GM21526 (cell line): ENCODE data around the gene SENP1.
A peak's percentile ranks its signal among the peaks of the same experiment; 100 is the strongest.
"Not testable (repeated sequence)": the region's sequence is repeated elsewhere in the genome, so short reads cannot be mapped to it uniquely, and the experiment has no call there.

ENCODE experiments used
- ATAC-seq: cut with Tn5 transposase; IDR thresholded peaks from one replicate; pipeline ENCODE4 v1.9.1; 2021; ENCODE audit warnings: moderate library complexity; ENCODE audit not compliant: unreplicated experiment, low FRiP score

The SENP1 gene

DNA sequence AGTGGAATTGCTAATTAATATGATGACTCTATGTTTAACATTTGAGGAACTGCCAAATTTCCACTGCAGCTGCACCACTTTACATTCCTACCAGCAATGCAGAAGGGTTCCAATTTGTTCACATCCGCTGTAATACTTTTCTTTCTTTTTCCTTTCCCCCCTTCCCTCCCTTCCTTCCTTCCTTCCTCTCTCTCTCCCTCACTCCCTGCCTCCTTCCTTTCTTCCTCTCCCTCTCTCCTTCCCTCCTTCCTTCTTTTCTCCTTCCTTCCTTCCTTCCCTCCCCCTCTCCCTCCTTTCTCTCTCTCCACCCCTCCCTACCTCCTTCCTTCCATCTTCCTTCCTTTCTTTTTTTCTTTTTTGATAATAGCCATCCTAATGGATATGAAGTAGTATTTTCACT, 10.1 kb upstream of the SENP1 start:
- no peak for ATAC-seq

- ATAC-seq, result not testable (repeated sequence)
These were observed 5.4 kb upstream of the SENP1 start for GRCh38 chr12:48111312-48111693.

DNA sequence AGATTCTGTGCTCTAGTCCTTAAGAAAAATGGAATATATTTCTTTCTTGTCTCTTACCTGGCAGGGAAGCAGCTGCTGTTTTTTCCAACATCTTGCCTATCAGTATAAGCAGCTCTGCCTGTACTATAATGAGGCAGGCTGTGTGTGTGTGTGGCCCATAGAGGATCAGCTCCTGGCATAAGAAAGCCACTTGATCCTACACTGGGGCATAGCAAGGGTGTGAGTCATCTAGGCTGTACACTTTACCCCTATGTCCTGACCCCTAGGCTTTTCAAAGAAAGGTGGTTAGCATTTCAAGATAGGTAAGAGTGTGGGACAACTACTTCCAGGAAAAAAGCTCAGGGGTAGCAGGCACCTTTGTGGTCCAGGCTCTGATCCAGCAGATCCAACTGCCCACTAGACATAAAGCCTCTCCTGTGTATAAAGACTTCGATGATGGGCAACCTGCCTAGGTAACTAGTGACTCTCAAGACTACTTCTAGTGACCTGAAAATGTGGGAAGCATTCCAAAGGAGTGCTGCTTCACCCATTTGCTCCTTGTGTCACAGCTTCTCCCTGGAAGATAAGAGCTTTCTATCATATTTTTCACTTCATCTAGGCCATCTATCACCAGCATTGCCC, 4.9 kb upstream of the SENP1 start:
- no peak for ATAC-seq

- ATAC-seq, result no peak
These were observed 3.5 kb upstream of the SENP1 start for GRCh38 chr12:48109424-48109823.

DNA sequence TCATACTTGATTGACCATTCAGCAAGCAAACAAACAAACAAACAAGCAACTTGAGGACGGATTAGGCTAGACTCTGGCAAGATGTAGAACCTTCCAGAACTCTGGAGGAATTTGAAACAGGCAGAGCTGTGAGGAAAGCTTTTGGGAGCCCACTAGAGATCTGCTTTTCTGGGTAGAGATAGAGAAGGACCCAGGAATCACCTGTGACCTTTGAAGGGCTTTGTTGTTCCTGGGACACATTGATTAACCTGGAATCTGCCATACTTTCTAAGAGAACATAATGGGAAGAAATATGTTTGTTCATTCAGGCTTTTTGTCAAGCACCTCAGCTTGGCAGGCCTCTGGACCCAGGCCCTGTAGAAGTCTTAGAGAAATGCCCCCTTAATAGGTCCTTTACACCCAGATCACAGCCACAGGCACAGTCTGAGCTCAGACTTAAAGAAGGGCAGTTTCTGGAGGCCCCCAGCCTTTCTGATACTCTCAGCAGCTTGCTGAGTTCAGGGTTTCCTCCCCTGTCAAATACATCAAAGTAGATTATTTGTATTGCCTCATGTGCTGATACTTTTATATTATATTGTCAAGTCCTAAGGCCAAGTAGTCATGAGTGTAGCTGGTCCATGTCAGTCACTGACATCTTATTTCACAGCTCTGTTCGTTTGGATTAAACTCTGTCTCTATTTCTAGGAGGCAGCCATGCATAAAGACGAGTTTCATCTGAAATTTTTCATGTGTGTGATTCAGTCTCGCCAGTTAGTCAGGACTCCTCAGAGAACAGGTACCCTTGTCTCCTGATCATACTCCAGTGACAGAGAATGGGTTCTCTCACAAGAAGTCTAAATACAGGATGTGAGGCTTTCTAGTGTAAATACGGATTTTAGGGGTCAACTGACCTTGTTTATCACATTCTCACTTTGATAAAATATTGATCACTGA, 1.1 kb upstream of the SENP1 start:
- ATAC-seq, result no peak

GRCh38 chr12:48105321-48105866, 485 bp downstream of the SENP1 start:
- ATAC-seq, result peak; percentile 17

DNA sequence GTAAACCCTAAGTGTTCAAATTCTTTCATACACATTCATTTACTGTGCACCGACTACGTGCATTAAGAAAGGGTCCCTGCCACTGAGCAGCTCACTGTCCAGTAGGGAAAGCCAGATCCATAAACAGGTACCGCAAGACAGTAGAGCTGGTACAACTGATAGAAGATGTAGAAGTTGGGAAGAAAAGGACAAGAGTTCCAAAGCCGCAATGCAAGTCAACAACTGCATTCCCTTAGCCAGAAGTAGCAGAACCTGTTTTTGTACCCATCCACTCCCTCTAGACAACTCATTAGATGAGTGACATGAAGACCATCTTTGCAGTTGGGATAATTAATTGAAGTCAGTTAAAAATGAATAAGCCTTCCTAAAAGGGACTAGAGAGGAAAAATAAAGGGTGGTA, 1.3 kb downstream of the SENP1 start:
- no peak for ATAC-seq

DNA sequence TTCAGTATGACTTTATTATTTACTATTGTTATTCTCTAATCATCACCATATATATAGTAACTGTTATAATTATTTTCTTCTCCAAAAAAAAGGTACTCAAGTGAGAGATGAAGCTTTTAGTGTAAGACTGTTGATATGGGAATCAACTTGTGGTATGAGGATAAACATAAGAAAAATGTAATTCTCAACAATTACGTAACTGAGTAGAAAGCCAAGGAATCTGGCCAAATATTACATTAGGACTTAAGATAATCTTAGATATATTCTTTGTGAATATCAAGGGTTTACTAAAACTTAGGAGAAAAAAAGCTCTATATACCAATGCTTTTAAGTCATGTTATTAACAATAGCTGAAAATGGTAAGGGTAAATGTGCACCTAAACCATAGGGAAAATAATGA, 13.3 kb downstream of the SENP1 start:
- no peak for ATAC-seq

- ATAC-seq, result no peak
These were observed 19.6 kb downstream of the SENP1 start for GRCh38 chr12:48086327-48086726.

GRCh38 chr12:48084841-48085460, 20.9 kb downstream of the SENP1 start:
- no peak for ATAC-seq

DNA sequence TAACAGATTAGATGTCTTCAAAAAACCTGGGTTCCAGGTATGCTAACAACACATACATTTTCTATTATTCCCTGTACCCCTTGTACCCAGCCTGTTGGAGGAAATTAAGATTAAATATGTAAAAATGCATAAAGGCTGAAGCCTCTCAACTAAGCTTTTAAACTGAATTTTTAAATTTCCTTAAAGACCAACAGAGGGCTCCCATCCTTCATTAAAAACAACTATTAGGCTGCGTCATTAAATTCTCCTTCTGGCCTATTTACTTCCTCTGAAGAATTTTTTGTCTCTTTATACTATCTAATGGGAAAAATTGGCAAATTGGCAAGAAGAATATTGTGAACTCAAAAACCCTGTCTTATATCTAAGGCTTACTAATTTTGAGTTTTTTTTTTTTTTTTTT, 21.8 kb downstream of the SENP1 start:
- ATAC-seq, result no peak

DNA sequence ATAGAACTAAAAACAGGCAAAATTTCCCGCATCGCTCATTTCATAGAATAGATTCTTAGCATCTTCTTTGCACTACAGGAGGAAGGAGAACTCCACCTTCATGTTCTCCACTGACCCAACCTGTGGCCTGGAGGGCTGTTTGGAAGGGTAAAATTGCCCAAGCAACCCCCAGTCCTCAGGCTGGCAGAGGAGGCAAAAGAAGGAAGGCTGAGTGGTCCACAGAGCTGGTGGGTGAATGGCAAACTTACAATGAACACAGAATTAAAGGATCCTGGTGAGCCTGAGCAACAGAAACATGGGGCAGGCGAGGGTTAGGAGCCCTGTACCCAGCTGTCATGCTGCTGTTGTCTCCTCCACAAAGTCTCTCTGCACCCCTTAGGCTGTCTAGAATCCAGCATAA, 25.1 kb downstream of the SENP1 start:
- ATAC-seq, result no peak

GRCh38 chr12:48080285-48080684, 25.6 kb downstream of the SENP1 start:
- no peak for ATAC-seq

GRCh38 chr12:48078901-48079300, 27.0 kb downstream of the SENP1 start:
- ATAC-seq, result no peak

DNA sequence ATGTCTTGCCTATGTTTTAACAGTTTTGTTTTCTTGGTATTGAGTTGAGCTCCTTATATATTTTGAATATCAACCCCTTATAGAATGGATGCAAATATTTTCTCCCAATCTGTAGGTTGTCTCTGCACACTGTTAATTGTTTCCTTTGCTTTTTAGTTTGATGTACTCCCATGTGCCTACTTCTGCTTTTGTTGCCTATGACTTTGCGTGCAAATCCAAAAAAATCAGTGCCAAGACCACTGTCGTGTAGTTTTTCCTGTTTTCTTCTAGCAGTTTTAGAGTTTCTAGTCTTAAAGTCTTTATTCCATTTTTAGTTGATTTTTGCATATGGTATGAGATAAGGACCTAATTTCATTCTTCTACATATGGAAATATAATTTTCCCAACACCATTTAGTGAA, 28.8 kb downstream of the SENP1 start:
- ATAC-seq, result no peak

DNA sequence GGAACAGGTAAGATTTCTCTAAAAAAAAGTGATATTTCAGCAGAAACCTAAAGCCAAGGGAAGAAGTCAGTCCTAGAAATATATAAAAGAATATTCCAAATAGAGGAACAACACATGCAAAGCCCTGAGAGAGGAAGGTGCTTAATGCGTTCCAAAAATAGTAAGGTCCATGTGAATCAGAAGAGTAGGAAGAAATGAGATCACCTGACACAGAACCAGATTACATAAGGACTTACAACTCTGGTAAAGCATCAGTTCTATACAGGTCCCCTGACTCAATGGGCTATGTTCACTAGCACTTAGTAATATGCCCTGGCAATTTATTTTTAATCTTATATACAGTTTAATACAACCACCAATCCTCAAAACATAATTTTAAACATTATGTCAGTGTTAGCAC, 30.0 kb downstream of the SENP1 start:
- no peak for ATAC-seq

- no peak for ATAC-seq
These were observed 31.6 kb downstream of the SENP1 start for GRCh38 chr12:48074266-48074665.

DNA sequence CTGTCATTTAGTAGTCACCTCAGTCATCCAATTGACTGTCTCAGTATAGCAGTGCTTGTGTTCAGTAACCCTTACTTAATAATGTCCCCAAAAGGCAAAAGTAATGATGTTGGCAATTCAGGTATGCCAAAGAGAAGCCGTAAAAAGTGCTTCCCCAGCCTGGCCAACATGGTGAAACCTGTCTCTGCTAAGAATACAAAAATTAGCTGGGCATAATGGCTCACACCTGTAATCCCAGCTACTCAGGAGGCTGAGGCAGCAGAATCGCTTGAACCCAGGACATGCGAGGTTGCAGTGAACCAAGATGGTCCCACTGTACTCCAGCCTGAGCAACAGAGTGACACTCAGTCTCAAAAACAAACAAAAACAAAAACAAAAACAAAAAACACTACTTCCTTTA, 33.6 kb downstream of the SENP1 start:
- ATAC-seq, result no peak

GRCh38 chr12:48071808-48072207, 34.1 kb downstream of the SENP1 start:
- no peak for ATAC-seq

DNA sequence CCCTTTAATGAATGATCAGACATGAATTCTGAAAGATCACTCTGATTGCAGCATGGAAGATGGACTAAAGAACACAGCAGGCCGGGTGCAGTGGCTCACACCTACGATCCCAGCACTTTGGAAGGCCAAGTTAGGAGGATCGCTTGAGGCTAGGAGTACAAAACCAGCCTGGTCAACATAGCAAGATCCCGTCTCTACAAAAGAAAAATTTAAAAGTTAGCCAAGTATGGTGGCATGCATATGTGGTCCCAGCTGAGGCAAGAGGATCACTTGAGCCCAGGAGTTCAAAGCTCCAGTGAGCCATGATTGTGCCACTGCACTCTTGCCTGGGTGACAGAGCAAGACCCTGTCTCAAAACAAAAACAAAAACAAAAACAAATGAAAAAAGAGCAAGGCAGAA, 35.1 kb downstream of the SENP1 start:
- ATAC-seq, result no peak

GRCh38 chr12:48070033-48070432, 35.8 kb downstream of the SENP1 start:
- ATAC-seq, result no peak
